Tibial nerve (tissue), 4 donors: ENCODE measurements around the gene EXOC2. TPM values are rescaled to one million over a fixed set of nuclear protein-coding genes. Genes with fewer than 3 reads are reported as not detected.

ENCODE experiments used
- DNase-seq, 2 donors: peaks; one replicate each; pipeline ENCODE4 v3.0.0-alpha.2; 2019; ENCODE audit warnings: low spot score in 2 of 2
- H3K27ac ChIP-seq, 4 donors: fragments of 200-600 bp; sonication (generic) in 3 of 4; one replicate each; pipeline ENCODE4 v1.5.1; 2017 to 2019; ENCODE audit warnings: mild to moderate bottlenecking in 1 of 4
- H3K27me3 ChIP-seq, 2 donors: fragments of 200-600 bp; sonication (generic) in 1 of 2; one replicate each; pipeline versions ENCODE4 v1.5.1 to v1.6.0; 2017 to 2019
- H3K36me3 ChIP-seq, 3 donors: fragments of 200-600 bp; sonication (generic); one replicate each; pipeline ENCODE4 v1.5.1; 2018 to 2019
- H3K4me1 ChIP-seq, 4 donors: fragments of 200-600 bp; sonication (generic) in 3 of 4; one replicate each; pipeline ENCODE4 v1.5.1; 2017 to 2019
- H3K4me3 ChIP-seq, 4 donors: fragments of 200-600 bp; sonication (generic) in 3 of 4; one replicate each; pipeline ENCODE4 v1.5.1; 2017 to 2019; ENCODE audit warnings: mild to moderate bottlenecking in 1 of 4, moderate library complexity in 1 of 4
- H3K9me3 ChIP-seq, 4 donors: fragments of 200-600 bp; sonication (generic) in 3 of 4; one replicate each; pipeline ENCODE4 v1.5.1; 2017 to 2019
- EP300 ChIP-seq, 2 donors: sonication (generic); formaldehyde crosslinking; IDR thresholded peaks; one replicate each; pipeline ENCODE4 v1.6.1; 2017; ENCODE audit warnings: antibody characterized with exemption in 2 of 2, mild to moderate bottlenecking in 1 of 2
- POLR2A ChIP-seq, 2 donors: fragments of 450-650 bp; IDR thresholded peaks; one replicate each; pipeline ENCODE4 v1.6.1; 2017; ENCODE audit warnings: antibody characterized with exemption in 2 of 2, mild to moderate bottlenecking in 2 of 2, moderate library complexity in 2 of 2
- WGBS, 2 donors: methylation state at CpG; one replicate each; pipeline ENCODE4 v1.1.5; 2018; 5-methylcytosine and 5-hydroxymethylcytosine counted together
- total RNA-seq, 4 donors: library from RNA; depleted of rRNA; stranded (reverse); fragments of >200 nt; gene quantifications; one replicate each; pipeline ENCODE4 v1.1.0, GENCODE V29; 2016
- TF ChIP-seq, protein P1 (sequence below), 5 experiments: fragments of 200-600 bp in 3 of 5; fragments of 450-650 bp in 2 of 5; sonication (generic) in 3 of 5; IDR thresholded peaks; one replicate each; pipeline ENCODE4 v1.5.1; 2016 to 2019; ENCODE audit warnings: antibody characterized with exemption in 5 of 5, mild to moderate bottlenecking in 3 of 5, moderate library complexity in 2 of 5

The EXOC2 gene
- total RNA-seq, 4 donors from 2014 or later: 20.8 to 30.0 (median 24.1) TPM

DNA sequence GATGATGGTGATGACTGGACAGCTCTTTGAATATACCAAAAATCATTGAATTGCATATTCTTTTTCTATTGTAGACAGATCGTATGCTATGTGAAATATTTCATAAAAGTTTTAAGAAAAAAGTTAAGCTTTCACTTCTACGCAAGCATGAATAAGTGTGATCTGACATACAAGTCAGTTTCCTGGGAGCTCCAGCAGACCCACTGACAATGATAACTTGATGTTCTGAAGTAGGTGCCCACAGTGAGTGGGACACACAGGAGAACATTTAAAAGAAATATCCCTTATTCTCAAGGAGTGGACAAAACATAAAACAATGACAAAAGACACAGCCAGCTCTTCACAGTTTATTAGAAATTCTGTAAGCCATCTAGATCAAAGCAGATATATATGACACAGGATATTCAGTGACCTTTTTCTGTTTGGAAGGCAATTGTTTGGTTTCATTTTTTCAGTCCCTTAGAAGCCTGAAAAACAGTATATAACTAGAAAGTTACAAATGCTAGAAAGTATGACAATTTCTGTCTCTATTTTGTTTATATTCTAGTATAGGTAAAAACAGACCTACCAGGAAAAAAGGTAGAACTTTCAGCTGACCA lies 200.0 kb downstream of the EXOC2 start:
- Histone ChIP-seq H3K9me3 (no peaks in the 10 kb centered on the region), H3K36me3 (peaks cover 0 to 85% (median 0%) of the 10 kb centered on the region in 3 donors), H3K4me3 (no peak overlapping the region), H3K27me3 (no peaks in the 10 kb centered on the region), H3K4me1 (peaks cover 0 to 3% (median 0%) of the 10 kb centered on the region in 4 donors), H3K27ac (no peak overlapping the region)
- TF ChIP-seq EP300 (IDR thresholded peaks at IDR 0.05) (no peak), POLR2A (IDR thresholded peaks at IDR 0.05) (no peak)
- TF ChIP-seq, protein P1, sequence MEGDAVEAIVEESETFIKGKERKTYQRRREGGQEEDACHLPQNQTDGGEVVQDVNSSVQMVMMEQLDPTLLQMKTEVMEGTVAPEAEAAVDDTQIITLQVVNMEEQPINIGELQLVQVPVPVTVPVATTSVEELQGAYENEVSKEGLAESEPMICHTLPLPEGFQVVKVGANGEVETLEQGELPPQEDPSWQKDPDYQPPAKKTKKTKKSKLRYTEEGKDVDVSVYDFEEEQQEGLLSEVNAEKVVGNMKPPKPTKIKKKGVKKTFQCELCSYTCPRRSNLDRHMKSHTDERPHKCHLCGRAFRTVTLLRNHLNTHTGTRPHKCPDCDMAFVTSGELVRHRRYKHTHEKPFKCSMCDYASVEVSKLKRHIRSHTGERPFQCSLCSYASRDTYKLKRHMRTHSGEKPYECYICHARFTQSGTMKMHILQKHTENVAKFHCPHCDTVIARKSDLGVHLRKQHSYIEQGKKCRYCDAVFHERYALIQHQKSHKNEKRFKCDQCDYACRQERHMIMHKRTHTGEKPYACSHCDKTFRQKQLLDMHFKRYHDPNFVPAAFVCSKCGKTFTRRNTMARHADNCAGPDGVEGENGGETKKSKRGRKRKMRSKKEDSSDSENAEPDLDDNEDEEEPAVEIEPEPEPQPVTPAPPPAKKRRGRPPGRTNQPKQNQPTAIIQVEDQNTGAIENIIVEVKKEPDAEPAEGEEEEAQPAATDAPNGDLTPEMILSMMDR (IDR thresholded peaks at IDR 0.05): no peak
- DNase-seq: no peak
- WGBS, 2 donors: 95 to 98% methylated on average over 2 of the region's 2 CpGs

DNA sequence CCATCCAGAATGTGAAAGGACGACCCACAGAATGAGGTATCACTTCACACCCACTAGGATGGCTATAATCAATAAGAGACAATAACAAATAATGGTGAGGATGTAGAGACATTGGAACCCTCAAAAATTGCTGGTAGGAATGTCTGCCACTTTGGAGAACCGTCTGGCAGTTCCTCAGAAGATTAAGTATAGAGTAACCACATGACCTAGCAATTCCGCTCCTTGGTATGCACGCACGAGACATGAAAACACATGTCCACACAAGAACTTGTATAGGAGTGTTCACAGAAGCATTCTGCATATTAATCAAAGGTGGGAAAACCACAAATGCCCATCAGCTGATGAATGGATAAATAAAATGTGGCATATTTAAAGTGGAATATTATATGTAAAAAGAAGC lies 200.8 kb downstream of the EXOC2 start:
- H3K4me3 ChIP-seq: no peak overlapping the region
- no peaks in the 10 kb centered on the region for H3K27me3 ChIP-seq
- H3K36me3 ChIP-seq: peaks cover 0 to 91% (median 0%) of the 10 kb centered on the region in 3 donors
- TF ChIP-seq, protein P1 (IDR thresholded peaks at IDR 0.05): no peak
- no peak for TF ChIP-seq EP300 (IDR thresholded peaks at IDR 0.05)
- no peak for TF ChIP-seq POLR2A (IDR thresholded peaks at IDR 0.05)
- H3K4me1 ChIP-seq: peaks cover 0 to 3% (median 0%) of the 10 kb centered on the region in 4 donors
- 95 to 96% methylated on average over 5 of the region's 5 CpGs for WGBS, 2 donors
- DNase-seq: no peak
- H3K9me3 ChIP-seq: no peaks in the 10 kb centered on the region
- H3K27ac ChIP-seq: no peak overlapping the region

DNA sequence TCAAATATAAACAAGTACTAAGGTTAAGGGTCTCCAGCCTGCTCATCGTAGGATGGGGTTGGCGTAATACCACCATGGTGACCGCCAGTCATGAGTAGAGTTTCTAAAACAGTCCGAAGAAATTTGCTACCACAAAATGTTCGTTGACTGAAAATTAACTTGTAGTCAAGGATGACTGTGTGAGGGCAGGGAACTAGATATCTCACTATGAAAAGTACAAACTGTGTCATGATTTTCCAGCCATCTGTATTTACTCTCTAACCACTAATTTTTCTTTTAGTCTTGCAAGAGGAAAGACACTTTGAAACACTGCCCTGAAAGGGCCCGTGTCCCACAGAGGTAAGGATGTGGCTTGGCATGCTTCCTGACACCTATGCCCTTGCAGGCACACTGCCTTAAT lies 201.7 kb downstream of the EXOC2 start:
- DNase-seq: no peak
- peak overlapping the region in 1 of 4 donors; percentile 32 for H3K27ac ChIP-seq
- no peaks in the 10 kb centered on the region for H3K27me3 ChIP-seq
- H3K4me3 ChIP-seq: no peak overlapping the region
- no peaks in the 10 kb centered on the region for H3K9me3 ChIP-seq
- TF ChIP-seq, protein P1 (IDR thresholded peaks at IDR 0.05): no peak
- TF ChIP-seq POLR2A (IDR thresholded peaks at IDR 0.05) (no peak), EP300 (IDR thresholded peaks at IDR 0.05) (no peak)
- peaks cover 0 to 3% (median 0%) of the 10 kb centered on the region in 4 donors for H3K4me1 ChIP-seq
- H3K36me3 ChIP-seq: peaks cover 0 to 91% (median 0%) of the 10 kb centered on the region in 3 donors
- 87 to 88% methylated on average over 6 of the region's 6 CpGs for WGBS, 2 donors

DNA sequence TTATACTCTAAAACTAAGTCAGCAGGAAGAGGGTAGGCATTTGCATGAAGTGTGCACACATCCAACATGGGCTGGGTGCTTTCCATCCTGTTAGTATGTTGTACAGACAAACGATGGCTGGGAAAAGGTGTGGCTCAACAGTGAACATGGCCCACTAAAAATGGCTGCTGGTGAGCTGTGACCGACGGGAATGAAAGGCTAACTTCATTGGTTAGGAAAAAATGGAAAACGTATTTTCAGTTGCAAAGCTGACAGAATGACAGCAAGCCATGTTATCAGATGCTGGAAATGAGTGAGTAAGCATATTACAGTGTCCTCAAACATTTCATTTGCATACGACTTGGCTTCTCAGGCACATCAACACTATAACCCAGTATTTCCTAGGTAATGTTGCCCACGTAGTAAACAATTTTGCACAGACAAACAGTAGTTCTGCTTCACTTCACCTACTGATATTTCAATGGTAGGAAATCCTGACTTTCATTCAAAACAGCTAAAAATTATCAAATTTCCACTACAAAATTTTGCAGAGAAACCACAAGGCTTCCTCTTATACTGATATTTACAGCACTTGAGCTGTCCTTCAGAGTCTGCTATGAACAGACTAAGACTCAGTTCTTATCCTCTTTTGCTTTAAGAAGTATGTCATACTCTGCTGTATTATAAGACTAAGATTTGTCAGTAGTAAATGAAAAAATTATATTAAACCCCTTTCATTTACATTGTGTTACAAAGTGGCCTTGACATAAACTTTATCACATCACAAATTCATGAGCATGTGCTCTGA lies 202.5 kb downstream of the EXOC2 start:
- H3K4me1 ChIP-seq: peaks cover 0 to 3% (median 0%) of the 10 kb centered on the region in 4 donors
- no peak for TF ChIP-seq EP300 (IDR thresholded peaks at IDR 0.05)
- TF ChIP-seq, protein P1 (IDR thresholded peaks at IDR 0.05): no peak
- TF ChIP-seq POLR2A (IDR thresholded peaks at IDR 0.05): no peak
- H3K9me3 ChIP-seq: peaks cover 0 to 2% (median 0%) of the 10 kb centered on the region in 4 donors
- no peaks in the 10 kb centered on the region for H3K27me3 ChIP-seq
- peak overlapping the region in 1 of 4 donors; percentile 32 for H3K27ac ChIP-seq
- no peak overlapping the region for H3K4me3 ChIP-seq
- 78 to 85% methylated on average over 6 of the region's 6 CpGs for WGBS, 2 donors
- DNase-seq: no peak
- H3K36me3 ChIP-seq: peaks cover 0 to 91% (median 0%) of the 10 kb centered on the region in 3 donors

DNA sequence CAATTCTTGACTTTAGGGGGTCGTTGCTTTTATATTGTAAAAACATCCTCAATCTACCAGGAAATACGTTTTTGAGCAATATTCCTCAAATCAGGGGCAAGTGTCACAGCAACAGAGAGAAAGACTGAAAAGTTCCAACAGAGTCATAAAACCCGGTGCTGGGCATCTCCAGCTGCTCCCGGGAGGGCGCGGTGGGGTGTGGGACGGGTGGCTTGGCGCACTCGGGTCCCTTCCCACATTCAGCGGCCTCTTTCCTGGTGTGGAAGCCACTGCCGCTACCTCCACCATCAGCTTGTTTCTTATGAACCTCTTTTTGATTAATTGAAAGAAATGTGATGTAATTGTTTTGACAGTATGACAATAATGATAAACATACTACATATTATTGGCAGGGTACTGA lies 203.2 kb downstream of the EXOC2 start:
- peaks cover 0 to 92% (median 0%) of the 10 kb centered on the region in 3 donors for H3K36me3 ChIP-seq
- H3K4me1 ChIP-seq: peaks cover 0 to 3% (median 0%) of the 10 kb centered on the region in 4 donors
- DNase-seq: no peak
- no peak overlapping the region for H3K27ac ChIP-seq
- TF ChIP-seq EP300 (IDR thresholded peaks at IDR 0.05) (no peak), POLR2A (IDR thresholded peaks at IDR 0.05) (no peak)
- TF ChIP-seq, protein P1 (IDR thresholded peaks at IDR 0.05): no peak
- WGBS, 2 donors: 94 to 95% methylated on average over 11 of the region's 11 CpGs
- H3K4me3 ChIP-seq: no peak overlapping the region
- peaks cover 0 to 2% (median 0%) of the 10 kb centered on the region in 4 donors for H3K9me3 ChIP-seq
- no peaks in the 10 kb centered on the region for H3K27me3 ChIP-seq
